Measurements from ENCODE around the gene B3GAT1. TPM values are rescaled to one million over a fixed set of nuclear protein-coding genes. Genes with fewer than 3 reads are reported as not detected.

The B3GAT1 gene
- total RNA-seq, 1 experiment from 2014 or later, result not detected

GRCh38 chr11:134461621-134462020 is 49.6 kb upstream of the B3GAT1 start:
- CTCF ChIA-PET, result no interaction called here

More at GRCh38 chr11:134461621-134462020, 49.6 kb upstream of the B3GAT1 start:
- DNase-seq (ENCODE audit: low read depth, low spot score) (no peak), ATAC-seq (no peak)
- H3K4me3 ChIP-seq (replicated peaks in 1 of 2; ENCODE audit: low read depth in 1 of 2, low read length in 2 of 2), result no peak overlapping the region
- intact Hi-C loops (cut with micrococcal nuclease), result no loop called here
- H3K9me3 ChIP-seq (ENCODE audit: control insufficient read depth in 1 of 2, insufficient read depth in 1 of 2, low read depth in 1 of 2, low read length in 2 of 2), result peaks cover 0 to 4% of the 10 kb centered on the region in 2 experiments; a peak in 2 of 4 replicates
- no peak overlapping the region for H2AFZ ChIP-seq (ENCODE audit: low read depth, low read length, poor library complexity, severe bottlenecking)
- H3K79me2 ChIP-seq (ENCODE audit: insufficient read depth, low read length), result no peaks in the 10 kb centered on the region
- no peaks in the 10 kb centered on the region for H3K9me2 ChIP-seq (ENCODE audit: insufficient read depth)
- TF ChIP-seq SP1 (IDR thresholded peaks at IDR 0.05; ENCODE audit: low read depth) (no peak), EZH2 (IDR thresholded peaks at IDR 0.05) (no peak), EZH2phosphoT487 (IDR thresholded peaks at IDR 0.05; ENCODE audit: borderline replicate concordance) (no peak), POLR2A (IDR thresholded peaks at IDR 0.05; ENCODE audit: borderline replicate concordance, extremely low read depth, insufficient read depth, insufficient read length) (no peak), POLR2AphosphoS5 (IDR thresholded peaks at IDR 0.05; ENCODE audit: low read depth, low read length) (no peak), CBX3 (IDR thresholded peaks at IDR 0.05; ENCODE audit: low read depth) (no peak), SRF (IDR thresholded peaks at IDR 0.05; ENCODE audit: low read depth) (no peak), RAD21 (IDR thresholded peaks at IDR 0.05; ENCODE audit: low read depth) (no peak), ZNF274 (IDR thresholded peaks at IDR 0.05; ENCODE audit: low read depth, low read length) (no peak), TCF7L2 (IDR thresholded peaks at IDR 0.05; ENCODE audit: borderline replicate concordance, extremely low read depth, insufficient read depth, insufficient read length) (no peak), CEBPB (IDR thresholded peaks at IDR 0.05; ENCODE audit: low read depth) (no peak)
- TF ChIP-seq, protein P1, sequence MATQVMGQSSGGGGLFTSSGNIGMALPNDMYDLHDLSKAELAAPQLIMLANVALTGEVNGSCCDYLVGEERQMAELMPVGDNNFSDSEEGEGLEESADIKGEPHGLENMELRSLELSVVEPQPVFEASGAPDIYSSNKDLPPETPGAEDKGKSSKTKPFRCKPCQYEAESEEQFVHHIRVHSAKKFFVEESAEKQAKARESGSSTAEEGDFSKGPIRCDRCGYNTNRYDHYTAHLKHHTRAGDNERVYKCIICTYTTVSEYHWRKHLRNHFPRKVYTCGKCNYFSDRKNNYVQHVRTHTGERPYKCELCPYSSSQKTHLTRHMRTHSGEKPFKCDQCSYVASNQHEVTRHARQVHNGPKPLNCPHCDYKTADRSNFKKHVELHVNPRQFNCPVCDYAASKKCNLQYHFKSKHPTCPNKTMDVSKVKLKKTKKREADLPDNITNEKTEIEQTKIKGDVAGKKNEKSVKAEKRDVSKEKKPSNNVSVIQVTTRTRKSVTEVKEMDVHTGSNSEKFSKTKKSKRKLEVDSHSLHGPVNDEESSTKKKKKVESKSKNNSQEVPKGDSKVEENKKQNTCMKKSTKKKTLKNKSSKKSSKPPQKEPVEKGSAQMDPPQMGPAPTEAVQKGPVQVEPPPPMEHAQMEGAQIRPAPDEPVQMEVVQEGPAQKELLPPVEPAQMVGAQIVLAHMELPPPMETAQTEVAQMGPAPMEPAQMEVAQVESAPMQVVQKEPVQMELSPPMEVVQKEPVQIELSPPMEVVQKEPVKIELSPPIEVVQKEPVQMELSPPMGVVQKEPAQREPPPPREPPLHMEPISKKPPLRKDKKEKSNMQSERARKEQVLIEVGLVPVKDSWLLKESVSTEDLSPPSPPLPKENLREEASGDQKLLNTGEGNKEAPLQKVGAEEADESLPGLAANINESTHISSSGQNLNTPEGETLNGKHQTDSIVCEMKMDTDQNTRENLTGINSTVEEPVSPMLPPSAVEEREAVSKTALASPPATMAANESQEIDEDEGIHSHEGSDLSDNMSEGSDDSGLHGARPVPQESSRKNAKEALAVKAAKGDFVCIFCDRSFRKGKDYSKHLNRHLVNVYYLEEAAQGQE (IDR thresholded peaks at IDR 0.05; ENCODE audit: low read depth), result no peak
- BruUV-seq (replicated peaks), result no TSS peak
- POLR2A ChIA-PET, result no interaction called here
- H3K36me3 ChIP-seq (ENCODE audit: control insufficient read depth in 1 of 2, insufficient read depth in 2 of 2, low read length in 2 of 2), result no peaks in the 10 kb centered on the region
- H3K4me1 ChIP-seq (ENCODE audit: control insufficient read depth in 1 of 2, insufficient read depth in 2 of 2, low read length in 2 of 2), result no peaks in the 10 kb centered on the region
- H3K27me3 ChIP-seq (ENCODE audit: insufficient read depth, low read length), result peaks cover 33% of the 10 kb centered on the region
- no peak overlapping the region for H3K27ac ChIP-seq (ENCODE audit: low read depth, low read length)
- RAD21 ChIA-PET (ENCODE audit: low non-redundant PET in 1 of 2, low total read pairs in 2 of 2, uncharacterized antibody in 2 of 2, unreplicated experiment in 2 of 2), result no interaction called here
- no peak overlapping the region for H3K4me2 ChIP-seq (ENCODE audit: low read length)
- no peaks in the 10 kb centered on the region for H4K20me1 ChIP-seq (ENCODE audit: insufficient read depth)
- H3K9ac ChIP-seq (ENCODE audit: low read length), result no peak overlapping the region

Measured in HCT116 (cell line).